Islet precursor cell (in vitro differentiated cells): Measurements from ENCODE around the gene UTP25.
A peak's percentile ranks its signal among the peaks of the same experiment; 100 is the strongest.
"Not testable (repeated sequence)": the region's sequence is repeated elsewhere in the genome, so short reads cannot be mapped to it uniquely, and the experiment has no call there.

Experiments used
- DNase-seq: peaks from one replicate; pipeline ENCODE4 v3.0.0-alpha.2; 2018

Gene UTP25, protein sequence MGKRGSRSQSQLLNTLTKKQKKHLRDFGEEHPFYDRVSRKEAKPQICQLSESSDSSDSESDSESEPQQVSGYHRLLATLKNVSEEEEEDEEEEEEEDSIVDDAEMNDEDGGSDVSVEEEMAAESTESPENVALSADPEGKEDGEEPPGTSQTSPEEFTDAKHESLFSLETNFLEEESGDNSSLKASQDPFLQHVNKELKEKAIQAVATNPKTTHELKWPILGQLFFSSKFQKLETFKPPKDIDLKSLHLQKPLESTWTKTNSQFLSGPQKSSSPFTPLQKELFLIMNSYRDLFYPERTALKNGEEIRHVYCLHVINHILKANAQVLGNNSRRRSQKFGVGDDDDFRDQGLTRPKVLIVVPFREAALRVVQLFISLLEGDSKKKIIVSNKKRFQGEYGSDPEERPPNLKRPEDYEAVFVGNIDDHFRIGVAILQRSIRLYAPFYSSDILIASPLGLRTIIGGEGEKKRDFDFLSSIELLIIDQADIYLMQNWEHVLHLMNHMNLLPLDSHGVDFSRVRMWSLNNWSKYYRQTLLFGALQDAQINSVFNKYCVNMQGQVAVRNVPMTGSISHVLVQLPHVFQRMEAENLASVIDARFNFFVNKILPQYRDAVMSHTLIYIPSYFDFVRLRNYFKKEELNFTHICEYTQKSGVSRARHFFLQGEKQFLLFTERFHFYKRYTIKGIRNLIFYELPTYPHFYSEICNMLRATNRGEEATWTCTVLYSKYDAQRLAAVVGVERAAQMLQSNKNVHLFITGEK

DNA sequence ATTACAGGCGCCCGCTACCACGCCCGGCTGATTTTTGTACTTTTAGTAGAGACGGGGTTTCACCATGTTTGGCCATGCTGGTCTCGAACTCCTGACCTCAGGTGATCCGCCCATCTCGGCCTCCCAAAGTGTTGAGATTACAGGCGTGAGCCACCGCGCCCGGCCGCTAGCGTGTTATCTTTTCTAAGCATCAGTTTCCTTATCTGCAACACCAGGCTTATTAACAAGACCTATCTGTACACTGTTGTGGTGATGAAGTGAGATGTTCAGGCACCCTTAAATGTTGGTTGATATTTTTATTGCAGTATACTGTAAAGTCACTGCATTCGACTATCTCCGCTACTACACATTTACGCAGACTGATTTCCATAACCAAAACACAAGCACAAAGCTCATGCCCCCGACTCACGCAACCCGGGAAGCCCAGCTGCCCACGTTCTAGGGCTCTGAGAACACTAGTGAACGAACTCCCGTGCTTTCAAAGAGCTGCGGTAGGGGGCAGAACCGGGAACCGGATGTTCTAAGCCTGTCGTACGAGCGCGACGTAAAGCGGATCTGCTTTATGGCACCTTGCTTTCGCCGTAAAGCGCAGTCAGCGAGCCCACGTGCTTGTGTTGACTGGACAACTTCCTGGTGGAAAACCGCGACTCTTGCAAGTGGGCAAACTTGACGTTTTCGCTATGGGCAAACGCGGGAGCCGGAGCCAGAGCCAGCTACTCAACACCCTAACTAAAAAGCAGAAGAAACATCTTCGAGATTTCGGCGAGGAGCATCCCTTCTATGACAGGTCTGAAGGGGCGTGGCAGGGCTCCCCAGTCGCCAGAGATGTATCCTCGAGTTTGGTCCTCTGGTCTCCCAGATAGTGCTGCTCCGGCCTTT is at the start of gene UTP25:
UTP25 (plus strand) TSS at position 589 of the 879 bp plus-strand sequence; CDS start at position 681, 92 bp downstream.
- peak; percentile 96 for DNase-seq

DNA sequence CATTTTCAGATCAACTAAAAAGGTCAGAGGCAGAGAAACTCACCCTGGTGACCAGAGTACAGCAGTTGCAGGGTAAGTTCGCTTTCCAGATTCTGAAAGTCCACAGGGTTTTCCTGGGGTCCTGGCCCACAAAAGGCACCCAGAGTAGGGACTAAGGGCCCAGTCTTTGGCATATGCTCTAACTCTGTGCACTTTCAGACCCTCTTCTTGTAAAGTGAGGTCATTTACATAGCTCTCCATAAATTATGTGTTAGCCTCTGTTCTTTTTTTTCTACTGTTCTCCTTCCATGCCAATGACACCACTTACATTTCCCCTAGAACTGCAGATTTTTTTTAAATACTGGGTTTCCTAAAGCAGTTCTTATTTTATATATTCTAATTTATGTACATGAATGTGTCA is 49.7 kb upstream of the UTP25 start:
- no peak for DNase-seq

DNA sequence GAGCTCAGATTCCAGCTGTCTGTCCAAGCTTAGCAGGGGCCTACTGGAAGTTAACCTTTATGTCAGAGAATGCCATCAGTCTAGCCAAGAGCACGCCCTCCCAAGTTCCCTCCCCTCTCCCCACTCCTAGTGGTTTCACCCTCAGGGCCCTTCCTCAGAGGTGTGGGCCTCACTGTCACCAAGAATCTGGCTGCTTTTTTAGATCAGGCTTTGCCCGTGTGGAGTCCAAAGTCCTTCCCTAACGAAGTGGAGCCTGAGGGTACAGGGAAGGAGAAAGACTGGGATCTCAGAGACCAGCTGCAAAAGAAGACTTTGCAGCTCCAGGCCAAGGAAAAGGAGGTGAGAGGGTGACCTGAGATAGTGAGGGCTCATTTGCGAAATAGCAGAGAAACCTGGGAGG is 47.5 kb upstream of the UTP25 start:
- DNase-seq: peak; percentile 84

DNA sequence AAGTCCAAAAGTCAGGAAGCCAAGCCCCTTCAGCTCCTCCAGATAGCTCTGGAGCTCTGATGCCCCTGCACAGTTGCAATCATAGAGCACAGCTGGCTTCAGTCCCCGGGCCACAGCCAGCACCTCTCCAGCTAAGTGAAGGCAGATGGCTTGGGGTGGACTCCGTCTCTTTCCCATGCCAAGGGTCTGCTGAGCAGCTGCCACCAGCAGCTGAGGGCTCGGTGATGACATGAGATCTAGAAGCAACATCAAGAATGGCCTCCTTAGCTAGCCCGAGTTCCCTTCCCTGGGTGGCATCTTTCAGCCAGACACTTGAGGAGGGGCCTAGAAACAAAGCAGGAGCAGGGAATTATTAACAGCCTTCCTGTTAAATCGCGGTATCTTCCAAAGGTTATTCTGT is 44.4 kb upstream of the UTP25 start:
- no peak for DNase-seq

DNA sequence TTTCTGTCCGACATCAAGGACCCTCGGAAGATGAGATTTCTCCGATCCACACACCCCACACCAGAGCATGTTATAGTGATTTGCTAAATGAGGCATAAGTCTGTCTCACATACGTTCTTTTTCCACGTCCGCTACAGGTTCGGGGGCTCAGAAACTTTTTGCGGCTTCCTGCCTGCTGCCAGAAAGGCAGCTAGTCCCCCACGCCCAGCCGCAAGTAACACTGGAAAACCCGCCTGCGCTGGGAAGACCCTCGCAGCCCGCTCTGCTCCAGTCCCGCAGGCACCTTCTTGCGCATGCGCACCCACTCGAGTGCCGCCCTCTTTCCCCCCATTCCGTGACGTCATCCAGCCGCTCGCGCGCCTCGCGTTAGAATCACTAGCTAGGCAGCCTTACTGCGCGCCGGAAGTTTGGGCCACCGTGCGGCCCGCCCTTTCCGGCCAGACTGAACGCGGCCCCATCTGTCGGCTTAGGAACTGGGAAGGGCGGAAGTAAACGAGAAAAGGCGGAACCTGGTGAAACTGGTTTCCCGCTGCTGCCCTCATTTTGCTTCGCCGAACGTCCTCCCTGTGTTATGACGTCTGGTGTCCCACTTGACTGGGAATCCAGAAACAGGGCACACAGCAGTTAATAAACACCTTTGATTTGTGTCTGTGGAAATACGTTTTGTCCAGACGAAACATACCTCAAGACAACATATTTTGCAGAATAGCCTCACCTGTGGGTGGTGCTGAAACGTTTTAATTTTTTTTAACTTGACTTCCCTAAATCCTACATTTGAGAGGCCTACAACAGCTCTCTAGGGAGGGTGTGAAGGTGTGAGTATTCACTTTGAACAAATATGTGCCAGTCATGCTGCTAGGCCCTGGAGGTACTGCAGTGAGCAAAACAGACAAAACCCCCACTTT is 43.3 kb upstream of the UTP25 start, which contains the start of gene C1orf74:
C1orf74 (minus strand) TSS at position 295 of the 905 bp plus-strand sequence. CDS start 925 bp downstream, outside the sequence.
- peak; percentile 99 for DNase-seq

DNA sequence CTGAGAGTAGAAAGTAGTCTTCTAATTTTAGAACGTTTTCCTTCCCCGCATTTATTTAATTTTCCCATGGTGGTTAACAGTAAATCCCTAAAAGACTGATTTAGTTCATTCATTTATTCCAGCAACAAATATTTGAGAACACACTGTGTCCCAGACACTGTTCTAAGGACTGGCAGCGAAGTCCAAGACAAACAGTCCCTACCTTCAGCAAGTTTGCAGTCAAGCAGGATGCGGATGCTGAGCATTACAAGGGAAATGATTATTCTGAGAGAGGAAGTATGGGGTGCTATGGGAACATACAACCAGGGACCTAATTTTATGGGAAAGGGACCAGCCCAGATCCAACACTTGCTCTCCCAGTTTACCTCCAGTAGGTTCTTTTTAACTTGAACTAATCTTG is 42.2 kb upstream of the UTP25 start:
- DNase-seq: no peak

DNA sequence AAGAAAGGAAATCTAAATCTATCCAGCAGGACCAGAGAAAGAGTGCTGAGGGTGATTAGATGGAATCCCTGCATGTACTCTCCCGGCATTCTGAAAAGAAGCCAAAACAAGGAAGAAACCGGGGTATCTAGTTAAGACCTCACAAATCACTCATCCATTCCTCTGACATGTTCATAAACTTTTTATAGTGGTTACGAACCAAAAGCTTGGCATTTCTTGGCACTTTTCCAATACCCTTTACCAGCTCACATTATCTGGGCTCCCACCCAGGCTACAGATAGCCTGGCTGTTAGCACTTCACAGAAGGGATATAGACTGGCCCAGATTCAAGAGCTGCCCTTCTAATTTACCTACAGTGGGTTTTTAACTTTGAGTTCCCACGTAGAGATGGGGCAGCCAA is 41.6 kb upstream of the UTP25 start:
- DNase-seq: no peak

DNA sequence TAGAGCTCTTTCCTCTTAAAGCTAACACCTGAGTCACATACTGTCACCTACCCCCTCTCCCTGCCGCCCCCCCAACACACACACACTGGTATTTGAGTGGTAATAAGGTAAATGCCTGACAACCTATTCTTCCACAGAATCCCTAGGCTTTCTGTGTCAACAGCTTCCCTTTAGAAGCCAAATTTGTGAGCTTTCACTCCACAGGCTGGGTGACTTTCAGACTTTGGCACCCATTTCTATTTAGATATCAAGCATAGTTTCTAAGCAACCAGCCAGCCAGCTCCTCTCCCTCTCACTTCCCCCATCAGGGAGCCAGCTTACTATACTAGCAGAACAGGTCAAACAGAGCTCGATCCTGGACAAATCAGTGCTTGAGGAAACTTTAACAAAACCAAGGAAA is 40.2 kb upstream of the UTP25 start:
- no peak for DNase-seq

DNA sequence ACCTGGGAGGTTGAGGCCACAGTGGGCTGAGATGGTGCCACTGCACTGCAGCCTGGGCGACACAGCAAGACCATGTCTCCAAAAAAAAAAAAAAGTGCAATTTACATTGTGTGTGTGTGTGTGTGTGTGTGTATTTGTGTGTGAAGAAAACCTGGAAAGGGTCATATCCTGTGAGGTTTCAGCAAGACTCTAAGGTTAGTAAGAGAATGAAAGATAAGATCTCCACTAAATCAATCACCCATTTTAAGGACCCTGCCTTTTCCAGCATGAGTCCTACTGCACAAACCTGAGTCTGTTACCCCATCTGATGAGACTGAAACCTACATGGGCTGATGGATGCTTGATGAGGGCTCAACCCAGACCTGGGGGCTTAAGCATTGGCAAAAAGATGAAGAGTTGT is 38.5 kb upstream of the UTP25 start:
- DNase-seq: no peak

DNA sequence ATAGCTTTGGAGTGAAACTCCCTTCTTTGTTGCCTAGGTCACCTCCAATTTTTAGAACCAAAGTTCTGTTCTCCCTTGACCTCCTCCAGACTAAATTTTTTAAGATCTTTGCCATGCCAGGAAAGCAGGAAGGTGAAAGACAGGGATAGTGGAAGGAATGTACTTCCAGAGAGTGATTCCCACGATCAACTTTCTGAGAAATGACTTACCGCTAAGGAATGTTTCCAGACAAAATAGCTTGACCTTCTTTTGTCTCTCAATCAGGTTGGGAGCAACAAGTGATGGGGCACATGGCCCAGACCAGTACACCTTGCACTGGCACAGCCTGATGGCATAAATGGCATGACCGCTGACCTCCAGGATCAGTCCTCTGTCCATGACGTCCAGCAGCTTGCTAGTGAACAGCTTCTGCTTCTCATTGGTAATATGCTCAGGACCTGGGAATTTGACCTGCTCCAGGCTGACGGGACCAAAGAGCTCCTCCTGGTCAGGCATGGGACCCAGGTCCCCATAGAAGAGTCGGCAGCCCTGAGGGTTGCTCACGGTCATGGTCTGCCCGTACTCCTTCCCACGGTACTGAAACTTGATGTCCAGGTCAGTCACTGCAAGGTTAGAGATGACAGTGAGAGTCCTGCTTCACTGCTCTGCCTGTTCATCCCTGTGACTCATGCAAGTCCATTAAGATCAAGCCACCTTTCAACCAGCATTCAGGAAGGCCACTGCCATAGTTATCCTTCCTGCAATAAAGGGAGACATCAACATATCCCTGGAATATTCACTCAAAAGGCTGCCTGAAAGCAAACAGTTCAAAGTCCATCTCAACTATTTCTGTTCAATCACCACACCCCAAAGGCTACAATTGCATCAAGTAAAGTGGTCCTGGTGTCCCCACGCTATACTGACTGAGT is 37.2 kb upstream of the UTP25 start:
- no peak for DNase-seq

DNA sequence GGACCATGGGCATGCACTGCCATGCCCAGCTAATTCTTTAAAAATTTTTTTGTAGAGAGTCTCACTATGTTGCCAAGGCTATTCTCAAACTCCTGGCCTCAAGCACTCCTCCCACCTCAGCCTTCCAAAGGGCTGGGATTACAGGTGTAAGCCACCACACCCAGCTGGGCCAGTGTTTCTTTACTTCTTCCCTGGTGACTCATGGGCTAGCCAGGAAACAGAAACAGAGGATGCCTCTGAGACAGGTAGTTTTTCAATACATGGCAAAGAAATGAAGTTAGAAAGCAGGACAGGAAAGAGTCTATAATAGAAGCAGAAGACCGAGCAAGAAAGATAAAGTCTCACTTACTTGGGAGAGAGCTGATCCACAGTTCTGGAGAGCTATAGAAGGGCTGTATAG is 35.9 kb upstream of the UTP25 start:
- DNase-seq: no peak

DNA sequence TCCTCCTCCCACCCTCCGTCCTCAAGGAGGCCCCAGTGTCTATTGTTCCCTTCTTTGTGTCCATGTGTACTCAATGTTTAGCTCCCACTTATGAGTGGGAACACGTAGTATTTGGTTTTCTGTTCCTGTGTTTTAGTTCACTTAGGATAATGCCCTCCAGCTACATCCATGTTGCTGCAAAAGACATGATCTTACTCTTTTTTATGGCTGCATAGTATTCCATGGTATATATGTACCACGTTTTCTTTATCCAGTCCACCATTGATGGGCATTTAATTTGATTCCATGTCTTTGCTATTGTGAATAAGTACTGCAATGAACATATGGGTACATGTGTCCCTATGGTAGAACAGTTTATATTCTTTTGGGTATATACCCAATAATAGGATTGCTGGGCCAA is 34.1 kb upstream of the UTP25 start:
- not testable (repeated sequence) for DNase-seq

DNA sequence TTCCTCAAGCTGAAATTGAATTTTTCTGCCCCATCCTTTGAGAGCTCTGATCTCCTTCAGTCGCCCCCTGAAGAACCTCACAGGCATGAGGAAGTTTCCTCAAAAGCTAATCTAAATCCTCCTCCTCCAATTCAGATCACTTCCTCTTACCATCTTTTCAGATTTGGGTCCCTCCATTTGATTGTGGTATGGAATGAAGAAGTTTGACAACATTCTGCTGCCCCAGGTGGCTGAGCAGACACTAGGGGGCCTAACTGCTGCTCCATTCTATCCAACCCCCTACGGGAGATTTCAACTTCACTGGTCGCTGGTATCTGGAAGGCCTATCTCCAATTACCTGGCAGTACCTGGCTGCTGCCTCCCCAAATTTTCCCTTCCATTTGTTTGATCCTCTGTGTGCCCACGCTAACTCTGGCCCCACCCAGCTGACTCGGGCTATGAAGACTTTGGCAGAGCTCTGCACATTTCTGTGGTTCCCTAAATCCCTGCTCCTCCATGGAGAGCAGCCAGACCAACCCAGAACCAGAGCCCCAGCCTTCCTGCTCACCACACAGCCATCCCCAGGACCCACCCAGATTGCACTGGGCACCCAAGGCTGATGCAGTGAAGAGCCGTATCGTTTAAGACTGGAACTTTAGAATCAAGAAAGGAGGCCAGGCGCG is 29.7 kb upstream of the UTP25 start:
- DNase-seq: no peak

DNA sequence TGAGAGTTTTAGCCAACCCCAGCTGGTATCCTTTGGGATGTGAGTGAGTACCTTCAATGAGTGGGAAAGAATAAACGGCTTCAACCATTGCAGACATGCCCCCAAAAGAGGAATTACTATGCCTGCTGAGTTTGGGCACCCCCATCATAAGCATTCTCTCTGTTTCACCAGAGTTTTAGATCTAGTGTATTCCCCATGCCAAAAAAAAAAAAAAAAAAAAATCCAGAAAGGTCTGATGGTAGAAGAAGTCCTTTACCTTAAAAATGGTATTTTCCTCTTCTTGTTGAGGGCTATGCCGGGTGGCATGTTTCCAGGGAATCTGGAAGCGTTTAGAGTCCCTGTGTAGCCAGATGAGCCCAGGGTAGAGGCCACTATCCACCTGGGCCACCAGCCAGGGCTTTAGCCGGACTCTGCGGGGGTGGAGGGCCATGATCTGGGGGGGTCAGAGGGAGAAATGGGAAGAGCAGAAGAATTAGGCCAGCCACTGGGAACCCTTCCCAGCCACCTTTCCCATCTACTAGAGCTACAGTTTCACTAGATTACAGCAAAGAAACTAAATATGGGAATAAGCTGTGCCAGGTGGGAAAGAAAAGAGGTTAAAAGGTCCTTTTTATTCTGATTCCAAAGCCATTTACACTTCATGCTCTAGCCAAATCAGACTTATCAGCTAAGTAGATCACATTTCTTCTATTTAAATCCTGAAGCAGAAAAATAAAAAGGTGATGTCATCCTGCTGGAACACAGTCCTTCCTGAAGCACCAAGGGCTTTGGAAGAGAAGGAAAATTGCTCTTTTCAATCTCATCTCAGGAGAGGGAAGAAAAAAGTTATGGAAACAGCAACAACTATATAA is 26.6 kb upstream of the UTP25 start:
- DNase-seq: no peak

DNA sequence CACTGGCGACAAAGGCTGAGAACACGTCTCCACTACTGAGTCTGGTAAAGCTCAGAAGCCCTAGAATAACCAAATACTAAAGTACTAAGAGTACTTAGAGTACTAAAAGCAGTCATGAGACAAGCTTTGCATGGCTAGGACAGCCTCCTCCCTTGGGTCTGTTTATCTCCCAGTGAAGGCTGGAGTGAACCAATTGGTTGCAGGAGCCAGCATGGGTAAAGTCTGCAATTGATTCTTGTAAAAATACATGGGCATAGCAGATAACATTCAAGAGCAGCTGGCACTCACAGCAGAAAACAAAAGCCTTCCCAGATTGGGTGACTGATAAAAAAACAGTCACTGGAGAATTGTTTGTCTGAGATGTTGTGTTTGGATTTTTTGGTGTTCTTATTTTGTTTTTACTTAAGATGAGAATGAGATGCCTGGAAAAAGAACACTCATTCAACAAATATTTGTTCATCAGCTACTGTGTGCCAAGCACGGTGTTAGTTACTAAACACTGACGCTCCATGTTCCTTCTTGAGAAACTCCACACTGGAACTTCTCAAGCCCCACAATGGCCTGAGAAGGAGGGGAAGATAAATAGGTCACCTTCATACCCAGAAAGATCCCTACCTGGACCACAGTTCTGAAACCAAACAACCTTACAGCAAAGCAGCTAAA is 25.5 kb upstream of the UTP25 start:
- no peak for DNase-seq

DNA sequence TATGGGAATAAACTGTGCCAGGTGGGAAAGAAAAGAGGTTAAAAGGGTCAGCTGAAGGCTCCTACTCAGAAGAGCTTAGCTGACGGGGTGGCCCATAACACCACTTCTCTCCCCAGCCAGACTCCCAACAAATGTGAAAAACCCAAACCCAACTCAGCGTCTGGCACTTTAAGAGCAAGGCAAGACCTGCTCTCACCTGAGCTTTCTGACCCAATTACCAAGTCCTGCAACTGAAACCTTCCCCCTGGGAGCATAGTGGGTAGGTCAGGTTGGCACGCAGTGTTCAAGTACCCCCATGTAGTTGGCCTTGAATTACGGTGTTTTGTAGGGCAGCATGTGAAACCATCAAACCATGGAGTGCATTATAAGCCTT is 25.0 kb upstream of the UTP25 start:
- no peak for DNase-seq

DNA sequence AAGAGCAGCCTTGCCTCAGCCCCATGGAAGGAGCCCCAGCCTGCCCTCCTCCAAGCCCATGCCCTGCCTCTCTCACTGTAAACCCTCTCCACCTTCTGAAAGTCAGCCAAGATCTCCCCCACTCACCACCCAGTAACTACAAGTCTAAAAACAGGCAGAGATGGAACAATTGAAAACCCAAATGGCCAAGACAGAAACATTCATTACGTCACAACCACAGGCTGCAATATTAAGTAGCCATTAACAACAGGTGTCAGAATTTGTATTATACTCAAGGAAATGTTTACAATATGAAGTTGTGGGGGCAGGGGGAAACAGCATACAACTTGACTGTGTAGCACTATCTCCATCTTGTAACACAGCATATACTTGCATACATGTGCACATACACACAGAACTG is 24.2 kb upstream of the UTP25 start:
- no peak for DNase-seq

DNA sequence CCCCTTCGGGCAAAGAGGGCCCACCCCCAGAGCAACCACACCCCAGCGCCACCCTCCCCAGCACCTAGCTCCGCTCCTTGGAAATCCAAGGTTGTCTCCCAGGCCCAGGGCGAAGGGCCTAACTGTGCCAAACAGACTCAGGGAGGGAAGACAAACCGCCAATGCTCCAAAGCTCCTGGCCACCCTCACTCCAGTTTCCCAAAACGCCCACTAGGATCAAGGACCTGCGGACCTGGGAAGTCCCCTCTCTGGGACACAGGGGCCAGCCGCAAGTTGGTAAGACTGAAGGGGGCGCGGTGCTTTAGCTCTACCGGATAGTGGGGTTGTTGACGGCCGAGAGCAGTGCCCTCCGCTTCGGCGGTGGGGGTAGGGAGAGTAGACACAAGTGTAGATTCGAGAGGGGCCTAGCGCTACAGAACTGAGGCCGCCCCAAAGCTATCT is 22.4 kb upstream of the UTP25 start:
- DNase-seq: peak; percentile 69
